Stimulated activated naive CD8-positive, alpha-beta T cell treated with anti-CD3 and anti-CD28 coated beads, Interleukin-15, Interleukin-2, amounts not matched to agents 100 ng/mL and 50 ng/mL, for 24 hours (primary cell): Measurements from ENCODE around the gene AGBL4.

Experiments
- H3K27ac Mint-ChIP-seq: one replicate; pipeline ENCODE4 v1.8.0; 2021; ENCODE audit warnings: mild to moderate bottlenecking, mixed read lengths
- H3K27me3 Mint-ChIP-seq: one replicate; pipeline ENCODE4 v1.8.0; 2021; ENCODE audit warnings: mixed read lengths
- H3K36me3 Mint-ChIP-seq: one replicate; pipeline ENCODE4 v1.8.0; 2021; ENCODE audit warnings: low read depth, mixed read lengths
- H3K4me1 Mint-ChIP-seq: one replicate; pipeline ENCODE4 v1.8.0; 2021; ENCODE audit warnings: low read depth, mixed read lengths
- H3K4me3 Mint-ChIP-seq: one replicate; pipeline ENCODE4 v1.8.0; 2021; ENCODE audit warnings: mild to moderate bottlenecking, mixed read lengths
- H3K9me3 Mint-ChIP-seq: one replicate; pipeline ENCODE4 v1.8.0; 2021; ENCODE audit warnings: mixed read lengths

Gene AGBL4

GRCh38 chr1:48687282-48688045 lies 1336.3 kb downstream of the AGBL4 start:
- Mint-ChIP-seq H3K9me3 (no peaks in the 10 kb centered on the region), H3K27me3 (peaks cover 4% of the 10 kb centered on the region), H3K4me3 (no peak overlapping the region), H3K27ac (no peak overlapping the region), H3K36me3 (no peaks in the 10 kb centered on the region), H3K4me1 (no peaks in the 10 kb centered on the region)

- Mint-ChIP-seq H3K4me3 (no peak overlapping the region), H3K27ac (no peak overlapping the region), H3K27me3 (no peaks in the 10 kb centered on the region), H3K4me1 (no peaks in the 10 kb centered on the region), H3K36me3 (no peaks in the 10 kb centered on the region), H3K9me3 (no peaks in the 10 kb centered on the region)
Measured at GRCh38 chr1:48686159-48686558, 1337.6 kb downstream of the AGBL4 start.

DNA sequence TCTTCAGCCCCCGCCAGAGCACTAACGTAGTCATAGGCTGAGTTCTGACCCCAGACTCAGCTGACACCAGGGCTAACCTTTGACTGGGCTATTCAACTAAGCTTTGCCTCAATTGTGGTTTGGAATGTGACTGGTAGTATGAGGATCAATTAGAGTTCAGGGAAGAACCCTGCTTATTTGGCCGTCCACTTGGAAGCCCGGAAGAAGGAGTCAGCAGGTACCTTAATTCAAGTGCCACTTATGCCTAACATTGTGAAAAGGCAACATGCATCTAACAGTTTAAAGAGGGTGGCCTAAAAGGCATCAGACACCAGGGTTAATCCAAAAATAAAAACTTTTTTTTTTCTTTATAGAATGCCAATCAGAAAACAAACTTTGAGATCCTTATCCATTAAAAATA lies 1339.4 kb downstream of the AGBL4 start:
- Mint-ChIP-seq H3K27me3 (no peaks in the 10 kb centered on the region), H3K27ac (no peak overlapping the region), H3K36me3 (no peaks in the 10 kb centered on the region), H3K4me3 (no peak overlapping the region), H3K9me3 (no peaks in the 10 kb centered on the region), H3K4me1 (no peaks in the 10 kb centered on the region)

DNA sequence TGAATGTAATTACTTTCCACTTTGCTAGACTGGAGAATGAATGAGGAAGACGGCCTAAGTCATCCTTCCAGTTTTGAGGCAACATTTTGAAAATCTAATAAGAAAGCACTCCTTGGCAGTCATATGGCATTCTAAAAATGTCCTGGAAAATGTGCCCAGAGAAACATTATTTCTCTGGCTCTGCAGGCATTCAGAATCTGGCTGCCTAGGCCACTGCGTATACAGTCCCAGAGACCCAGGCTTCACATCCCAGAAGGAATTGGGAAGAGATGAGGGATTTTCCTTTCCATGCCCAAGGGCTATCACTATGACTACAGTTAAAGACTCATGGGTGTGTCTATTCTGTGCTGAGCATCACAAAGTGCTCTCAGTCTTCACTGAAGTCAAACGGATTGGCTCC lies 1339.9 kb downstream of the AGBL4 start:
- Mint-ChIP-seq H3K27me3 (no peaks in the 10 kb centered on the region), H3K36me3 (no peaks in the 10 kb centered on the region), H3K27ac (no peak overlapping the region), H3K9me3 (no peaks in the 10 kb centered on the region), H3K4me1 (no peaks in the 10 kb centered on the region), H3K4me3 (no peak overlapping the region)

GRCh38 chr1:48681476-48682305 lies 1342.1 kb downstream of the AGBL4 start:
- Mint-ChIP-seq H3K4me3 (no peak overlapping the region), H3K4me1 (no peaks in the 10 kb centered on the region), H3K36me3 (no peaks in the 10 kb centered on the region), H3K27me3 (peaks cover 3% of the 10 kb centered on the region), H3K27ac (no peak overlapping the region), H3K9me3 (no peaks in the 10 kb centered on the region)

DNA sequence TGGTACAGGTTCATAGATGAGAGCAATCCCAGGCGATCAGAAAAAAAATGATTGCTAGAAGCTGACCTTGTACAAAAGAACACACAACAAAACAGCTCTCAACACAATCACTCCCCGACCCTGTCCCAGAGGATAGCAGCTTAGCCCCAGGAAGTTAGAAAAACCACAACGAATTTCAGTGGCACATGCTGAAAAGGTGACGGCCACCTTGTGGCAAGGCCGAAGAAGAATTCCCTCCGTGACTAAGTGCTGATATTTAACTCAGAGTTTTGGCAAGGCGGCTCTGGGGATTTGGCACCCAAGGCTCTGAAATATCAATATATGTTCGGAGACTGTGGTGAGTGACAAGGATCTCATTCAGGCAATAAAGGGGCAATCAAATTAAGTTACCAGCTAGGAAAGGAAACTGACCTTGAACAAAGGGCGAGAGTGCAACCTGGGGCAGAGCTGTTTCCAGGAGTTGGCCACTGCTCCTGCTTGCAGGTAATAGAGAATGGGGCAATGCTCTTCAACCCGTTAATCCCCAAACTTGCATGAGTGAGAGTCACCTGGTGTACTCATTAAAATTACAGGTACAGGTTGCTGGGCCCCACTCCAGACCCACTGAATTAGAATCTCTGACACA lies 1343.2 kb downstream of the AGBL4 start:
- Mint-ChIP-seq H3K4me3 (no peak overlapping the region), H3K36me3 (no peaks in the 10 kb centered on the region), H3K9me3 (no peaks in the 10 kb centered on the region), H3K4me1 (peaks cover under 1% of the 10 kb centered on the region), H3K27ac (no peak overlapping the region), H3K27me3 (peaks cover 3% of the 10 kb centered on the region)

- Mint-ChIP-seq H3K27me3 (peaks cover 9% of the 10 kb centered on the region), H3K36me3 (no peaks in the 10 kb centered on the region), H3K27ac (no peak overlapping the region), H3K4me1 (peaks cover 7% of the 10 kb centered on the region), H3K9me3 (no peaks in the 10 kb centered on the region), H3K4me3 (no peak overlapping the region)
Measured at GRCh38 chr1:48679859-48680258, 1343.9 kb downstream of the AGBL4 start.

- peaks cover 12% of the 10 kb centered on the region for H3K27me3 Mint-ChIP-seq
- H3K36me3 Mint-ChIP-seq = no peaks in the 10 kb centered on the region
- H3K4me3 Mint-ChIP-seq = no peak overlapping the region
- no peak overlapping the region for H3K27ac Mint-ChIP-seq
- peaks cover 11% of the 10 kb centered on the region for H3K4me1 Mint-ChIP-seq
- no peaks in the 10 kb centered on the region for H3K9me3 Mint-ChIP-seq
Measured at GRCh38 chr1:48678710-48679505, 1344.8 kb downstream of the AGBL4 start.

GRCh38 chr1:48677306-48678287 lies 1346.2 kb downstream of the AGBL4 start:
- Mint-ChIP-seq H3K27me3 (peaks cover 12% of the 10 kb centered on the region), H3K36me3 (no peaks in the 10 kb centered on the region), H3K27ac (no peak overlapping the region), H3K4me3 (no peak overlapping the region), H3K4me1 (peaks cover 11% of the 10 kb centered on the region), H3K9me3 (no peaks in the 10 kb centered on the region)

DNA sequence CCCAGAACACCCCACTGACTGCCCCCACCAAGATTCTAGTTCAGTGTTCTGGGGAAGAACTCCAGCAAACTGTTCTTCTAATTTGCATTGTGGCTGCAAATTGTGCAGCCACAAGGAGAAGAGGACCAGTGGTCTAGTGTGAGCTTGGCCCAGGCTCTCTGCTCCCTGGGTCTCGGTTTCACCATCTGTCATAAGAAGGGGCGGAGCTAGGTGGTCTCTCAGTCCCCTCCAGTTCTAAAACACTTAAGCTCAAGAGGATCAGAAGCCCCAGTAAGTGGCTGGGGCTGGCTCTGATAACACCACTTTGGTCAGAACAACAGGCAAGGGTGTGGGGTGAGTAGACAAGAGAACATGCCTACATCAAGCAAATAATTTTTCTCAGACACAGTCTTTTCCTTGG lies 1346.9 kb downstream of the AGBL4 start:
- H3K4me3 Mint-ChIP-seq = no peak overlapping the region
- H3K4me1 Mint-ChIP-seq = peaks cover 11% of the 10 kb centered on the region
- H3K27me3 Mint-ChIP-seq = peaks cover 12% of the 10 kb centered on the region
- H3K9me3 Mint-ChIP-seq = no peaks in the 10 kb centered on the region
- H3K27ac Mint-ChIP-seq = no peak overlapping the region
- no peaks in the 10 kb centered on the region for H3K36me3 Mint-ChIP-seq

DNA sequence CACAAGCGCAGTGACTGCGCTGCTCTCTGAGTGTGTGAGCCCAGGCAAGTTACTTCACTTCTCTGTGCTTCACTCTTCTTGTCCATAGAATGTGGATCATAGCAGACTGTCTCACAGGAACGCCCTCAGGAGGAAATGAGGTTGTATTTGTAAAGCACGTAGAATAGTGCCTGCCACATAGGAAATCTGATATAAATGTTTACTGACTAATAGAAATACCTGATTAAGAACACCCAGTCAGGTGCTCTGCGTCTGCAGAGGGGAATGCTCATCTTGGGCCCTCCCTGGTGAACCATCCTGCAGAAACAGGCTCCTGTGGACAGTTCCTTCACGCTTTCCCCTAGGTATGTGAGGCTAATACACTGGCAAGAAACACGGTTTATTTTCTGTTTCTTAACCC lies 1347.4 kb downstream of the AGBL4 start:
- no peaks in the 10 kb centered on the region for H3K9me3 Mint-ChIP-seq
- no peak overlapping the region for H3K4me3 Mint-ChIP-seq
- H3K36me3 Mint-ChIP-seq = no peaks in the 10 kb centered on the region
- H3K4me1 Mint-ChIP-seq = peaks cover 11% of the 10 kb centered on the region
- peaks cover 12% of the 10 kb centered on the region for H3K27me3 Mint-ChIP-seq
- H3K27ac Mint-ChIP-seq = no peak overlapping the region

DNA sequence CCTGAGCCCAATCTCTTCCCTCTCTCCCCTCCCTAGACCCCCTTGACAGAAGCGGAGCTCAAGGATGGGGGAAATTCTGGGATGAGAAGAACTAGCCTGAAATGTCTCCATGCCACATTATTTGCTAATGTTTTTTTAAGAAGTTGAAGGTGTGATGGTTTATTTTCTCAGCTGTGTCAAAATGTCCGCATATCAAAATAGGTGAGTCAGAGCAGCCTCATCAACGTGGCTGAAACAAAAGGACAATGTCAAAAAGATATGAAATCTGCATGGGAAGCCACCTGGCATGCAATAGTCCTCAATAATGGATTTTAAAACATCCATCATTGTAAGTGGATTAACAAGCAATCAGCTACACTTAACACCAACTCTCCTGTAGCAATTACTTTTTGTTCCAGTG lies 1348.5 kb downstream of the AGBL4 start:
- Mint-ChIP-seq H3K36me3 (no peaks in the 10 kb centered on the region), H3K27ac (no peak overlapping the region), H3K4me1 (peaks cover 11% of the 10 kb centered on the region), H3K4me3 (no peak overlapping the region), H3K9me3 (no peaks in the 10 kb centered on the region), H3K27me3 (peaks cover 12% of the 10 kb centered on the region)

DNA sequence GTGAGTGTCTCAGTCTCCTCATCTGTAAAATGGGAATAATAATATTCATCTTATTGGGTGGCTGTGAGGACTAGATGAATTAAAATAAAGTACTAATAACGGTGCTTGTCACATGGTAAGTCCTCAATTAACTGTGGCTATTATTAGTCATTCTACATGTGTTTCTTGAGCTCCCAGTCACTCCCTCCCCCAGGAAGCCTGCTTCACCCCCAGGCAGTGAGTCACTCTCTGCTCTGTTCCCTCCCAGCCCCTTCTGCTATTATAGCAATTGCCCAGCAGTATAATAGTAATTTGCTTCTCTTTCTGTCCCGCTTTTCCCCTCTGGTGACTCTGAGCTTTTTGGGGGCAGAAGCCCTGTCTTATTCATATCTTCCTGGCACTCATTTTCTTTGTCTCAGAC lies 1349.1 kb downstream of the AGBL4 start:
- no peaks in the 10 kb centered on the region for H3K9me3 Mint-ChIP-seq
- peaks cover 12% of the 10 kb centered on the region for H3K27me3 Mint-ChIP-seq
- H3K4me1 Mint-ChIP-seq = peaks cover 11% of the 10 kb centered on the region
- no peak overlapping the region for H3K27ac Mint-ChIP-seq
- H3K36me3 Mint-ChIP-seq = no peaks in the 10 kb centered on the region
- H3K4me3 Mint-ChIP-seq = no peak overlapping the region
